Cardiac muscle cell (in vitro differentiated cells and primary cell): ENCODE measurements around the gene FOXF2. TPM values are rescaled to one million over a fixed set of nuclear protein-coding genes. Genes with fewer than 3 reads are reported as not detected.

Source experiments
- DNase-seq, 2 donors: peaks; one replicate each; pipeline versions ENCODE4 v3.0.0 to v3.0.0-alpha.2; 2010 to 2017; ENCODE audit warnings: low read depth in 1 of 2, low spot score in 1 of 2
- H3K27ac ChIP-seq: fragments of 200-600 bp; sonication (generic); 2 replicates; pipeline ENCODE4 v1.5.1; 2016
- H3K27me3 ChIP-seq: fragments of 200-600 bp; sonication (generic); 2 replicates; pipeline ENCODE4 v1.6.0; 2016; ENCODE audit warnings: control low read depth
- H3K36me3 ChIP-seq: fragments of 200-600 bp; sonication (generic); 2 replicates; pipeline ENCODE4 v1.5.1; 2016; ENCODE audit warnings: control low read depth
- H3K4me1 ChIP-seq: fragments of 200-600 bp; sonication (generic); 2 replicates; pipeline ENCODE4 v1.8.1; 2017; ENCODE audit warnings: low read depth, mild to moderate bottlenecking, mixed run types
- H3K4me3 ChIP-seq: fragments of 200-600 bp; sonication (generic); 2 replicates; pipeline ENCODE4 v1.5.1; 2016; ENCODE audit warnings: mild to moderate bottlenecking
- H3K9me3 ChIP-seq: fragments of 200-600 bp; sonication (generic); 2 replicates; pipeline ENCODE4 v1.5.1; 2017; ENCODE audit warnings: low read depth, mild to moderate bottlenecking, control low read depth
- CTCF ChIP-seq: IDR thresholded peaks from 2 replicates; pipeline ENCODE4 v1.5.1; 2012; ENCODE audit warnings: low read depth, mild to moderate bottlenecking, low read length
- polyA plus RNA-seq: library from polyadenylated mRNA; unstranded; fragments of >200 nt; fragmentation: Nextera tagmentation; extraction: Ambion mirVana; gene quantifications from 2 replicates; pipeline ENCODE4 v1.2.1, GENCODE V29; 2016
- total RNA-seq: library from RNA; depleted of rRNA; stranded (reverse); fragments of >200 nt; gene quantifications from 2 replicates; pipeline ENCODE4 v1.2.3, GENCODE V29; 2016

The FOXF2 gene
- total and polyA plus RNA-seq, 2 experiments from 2014 or later = 0.09 to 0.16 TPM

- no peak for TF ChIP-seq CTCF
- no peak for DNase-seq
- Histone ChIP-seq H3K9me3 (no peaks in the 10 kb centered on the region), H3K27me3 (peaks cover 100% of the 10 kb centered on the region), H3K4me1 (no peaks in the 10 kb centered on the region), H3K27ac (no peak overlapping the region), H3K36me3 (no peaks in the 10 kb centered on the region), H3K4me3 (no peak overlapping the region)
These were observed 3.2 kb upstream of the FOXF2 start for GRCh38 chr6:1386038-1386709.

GRCh38 chr6:1387538-1387875 lies 1.9 kb upstream of the FOXF2 start:
- no peak for DNase-seq
- Histone ChIP-seq H3K9me3 (no peaks in the 10 kb centered on the region), H3K4me3 (no peak overlapping the region), H3K36me3 (no peaks in the 10 kb centered on the region), H3K27me3 (peaks cover 100% of the 10 kb centered on the region), H3K27ac (no peak overlapping the region), H3K4me1 (no peaks in the 10 kb centered on the region)
- no peak for TF ChIP-seq CTCF

GRCh38 chr6:1387876-1388629 lies 1.3 kb upstream of the FOXF2 start:
- Histone ChIP-seq H3K27ac (no peak overlapping the region), H3K27me3 (peaks cover 100% of the 10 kb centered on the region), H3K9me3 (no peaks in the 10 kb centered on the region), H3K4me3 (no peak overlapping the region), H3K4me1 (peaks cover 2% of the 10 kb centered on the region), H3K36me3 (no peaks in the 10 kb centered on the region)
- TF ChIP-seq CTCF = no peak
- no peak for DNase-seq

- peaks cover 4% of the 10 kb centered on the region for H3K4me1 ChIP-seq
- no peaks in the 10 kb centered on the region for H3K36me3 ChIP-seq
- H3K4me3 ChIP-seq = peak overlapping the region; percentile 28
- TF ChIP-seq CTCF = no peak
- peaks cover 100% of the 10 kb centered on the region for H3K27me3 ChIP-seq
- no peak overlapping the region for H3K27ac ChIP-seq
- no peak for DNase-seq
- H3K9me3 ChIP-seq = no peaks in the 10 kb centered on the region
These were observed 577 bp upstream of the FOXF2 start for GRCh38 chr6:1388630-1389368.

- TF ChIP-seq CTCF = no peak
- H3K4me3 ChIP-seq = peak overlapping the region; percentile 47
- DNase-seq = peak; percentile 67 to 68
These were observed 963 bp downstream of the FOXF2 start for GRCh38 chr6:1390133-1390945.

More at GRCh38 chr6:1390133-1390945, 963 bp downstream of the FOXF2 start:
- no peaks in the 10 kb centered on the region for H3K9me3 ChIP-seq
- peaks cover 4% of the 10 kb centered on the region for H3K4me1 ChIP-seq
- peaks cover 100% of the 10 kb centered on the region for H3K27me3 ChIP-seq
- no peak overlapping the region for H3K27ac ChIP-seq
- no peaks in the 10 kb centered on the region for H3K36me3 ChIP-seq
